PFSK-1 (cell line): ENCODE measurements around the gene COX7A2.

Experiments used
- FOXP2 ChIP-seq: optimal IDR thresholded peaks from 2 replicates; pipeline ENCODE3; 2011; ENCODE audit warnings: borderline replicate concordance, control low read depth, inconsistent platforms; ENCODE audit not compliant: insufficient read depth; ENCODE audit errors: extremely low read length, extremely low read depth
- POLR2AphosphoS5 ChIP-seq: IDR thresholded peaks from 2 replicates; pipeline ENCODE4 v1.6.1; 2012; ENCODE audit warnings: low read depth, mild to moderate bottlenecking, control low read depth, low read length, moderate library complexity
- REST ChIP-seq, 2 experiments: IDR thresholded peaks; 2 replicates each; pipeline versions ENCODE4 v1.6.1 to v1.8.0; 2011 to 2012; ENCODE audit warnings: low read depth in 2 of 2, low read length in 2 of 2, control low read depth in 1 of 2, inconsistent platforms in 1 of 2, mild to moderate bottlenecking in 1 of 2, moderate library complexity in 1 of 2; ENCODE audit not compliant: insufficient read depth in 1 of 2
- SIN3A ChIP-seq: IDR thresholded peaks from 2 replicates; pipeline ENCODE4 v1.6.1; 2012; ENCODE audit warnings: mild to moderate bottlenecking, low read length, moderate library complexity, borderline replicate concordance; ENCODE audit not compliant: insufficient read depth
- TAF1 ChIP-seq: IDR thresholded peaks from 2 replicates; pipeline ENCODE4 v1.6.1; 2012; ENCODE audit warnings: low read length, control low read depth, borderline replicate concordance; ENCODE audit not compliant: insufficient read depth

COX7A2 gene

DNA sequence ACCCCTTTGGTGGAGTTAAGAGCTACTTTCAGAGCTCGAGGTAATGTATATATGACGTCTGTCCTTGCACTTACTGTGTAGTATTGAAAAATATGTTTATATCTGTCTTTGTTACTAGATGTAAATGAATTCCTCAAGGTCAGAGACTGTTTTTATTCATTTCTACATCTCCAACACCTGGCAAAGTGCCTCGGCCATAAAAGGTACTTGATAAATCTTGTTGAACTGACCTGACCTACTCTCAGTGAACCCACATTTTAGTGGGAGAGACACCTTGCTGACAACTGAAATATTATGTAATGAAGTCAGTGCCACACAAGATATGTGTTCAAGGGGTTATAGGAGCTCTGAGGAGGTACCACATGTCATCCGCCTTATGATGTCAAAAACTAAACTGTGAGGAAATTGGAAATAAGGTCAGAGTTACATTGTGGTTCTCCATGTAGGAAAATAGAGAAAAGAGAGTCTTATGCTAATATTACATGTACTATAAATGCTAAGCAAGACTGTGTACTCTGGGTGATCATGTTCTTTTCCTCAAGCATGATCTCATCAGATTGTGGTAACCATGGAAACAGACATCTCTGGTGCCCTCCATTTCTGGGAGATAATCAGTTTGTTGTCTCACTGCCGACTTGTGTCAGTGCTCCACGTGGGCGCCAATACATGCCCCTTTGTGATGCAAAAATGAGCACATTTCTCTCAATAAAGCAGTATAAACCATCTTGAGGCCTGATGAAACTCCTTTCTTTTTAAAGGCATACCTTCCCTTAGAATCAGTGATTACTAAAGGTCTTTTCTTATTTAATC is 46.7 kb upstream of the COX7A2 start:
- TF ChIP-seq POLR2AphosphoS5 (no peak), FOXP2 (no peak), REST (IDR thresholded peaks at IDR 0.05; ENCODE audit: insufficient read depth in 1 of 2, low read depth in 2 of 2, low read length in 2 of 2) (no peak), SIN3A (no peak), TAF1 (no peak)

GRCh38 chr6:75288023-75288422 is 44.4 kb upstream of the COX7A2 start:
- TF ChIP-seq TAF1 (no peak), SIN3A (no peak), FOXP2 (no peak), POLR2AphosphoS5 (no peak), REST (IDR thresholded peaks at IDR 0.05; ENCODE audit: insufficient read depth in 1 of 2, low read depth in 2 of 2, low read length in 2 of 2) (no peak)

DNA sequence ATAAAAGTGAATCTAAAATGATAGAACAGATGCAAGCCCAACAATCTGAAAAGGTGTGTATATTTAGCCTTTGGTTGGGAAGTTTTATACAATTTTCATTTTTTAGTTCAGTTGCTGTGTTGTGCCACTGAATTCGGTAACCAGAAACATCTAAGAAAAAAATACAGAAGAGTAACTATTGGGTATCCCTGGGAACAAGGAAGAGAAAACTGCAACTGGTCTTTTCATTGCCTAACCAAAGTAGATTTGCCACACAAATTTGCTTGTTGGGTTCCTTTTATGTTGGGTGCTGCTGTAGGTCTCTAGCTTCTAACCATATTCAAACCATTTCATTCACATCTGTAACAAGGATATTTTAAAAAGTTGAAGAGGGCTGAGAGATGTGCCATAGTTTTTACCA is 43.8 kb upstream of the COX7A2 start:
- no peak for TF ChIP-seq FOXP2
- no peak for TF ChIP-seq REST (IDR thresholded peaks at IDR 0.05; ENCODE audit: insufficient read depth in 1 of 2, low read depth in 2 of 2, low read length in 2 of 2)
- no peak for TF ChIP-seq POLR2AphosphoS5
- no peak for TF ChIP-seq SIN3A
- no peak for TF ChIP-seq TAF1

- no peak for TF ChIP-seq POLR2AphosphoS5
Measured at GRCh38 chr6:75286955-75287354, 43.4 kb upstream of the COX7A2 start.

GRCh38 chr6:75285283-75285639 is 41.7 kb upstream of the COX7A2 start:
- no peak for TF ChIP-seq REST (IDR thresholded peaks at IDR 0.05; ENCODE audit: insufficient read depth in 1 of 2, low read depth in 2 of 2, low read length in 2 of 2)
- no peak for TF ChIP-seq FOXP2
- no peak for TF ChIP-seq SIN3A
- TF ChIP-seq POLR2AphosphoS5: no peak
- TF ChIP-seq TAF1: no peak
